Measurements from ENCODE around the gene RPL10L.

GRCh38 chr14:46646796-46647195, 4.8 kb downstream of the RPL10L start:
- TF ChIP-seq CTCF (conservative IDR thresholded peaks at IDR 0.05 in 1 of 2, IDR thresholded peaks at IDR 0.05 in 1 of 2; ENCODE audit: low read depth in 1 of 2, low read length in 2 of 2): no peak
- no peak for TF ChIP-seq EZH2 (IDR thresholded peaks at IDR 0.05; ENCODE audit: low read length, missing control alignments)
